Epithelial cell of proximal tubule (primary cell): ENCODE data around the gene CARD14. TPM values are rescaled to one million over a fixed set of nuclear protein-coding genes. Genes with fewer than 3 reads are reported as not detected.

Source experiments
- DNase-seq: peaks from one replicate; pipeline ENCODE4 v3.0.0-alpha.2; 2011; ENCODE audit warnings: low read depth
- H3K4me3 ChIP-seq: 2 replicates; pipeline ENCODE4 v1.5.1; 2011; ENCODE audit warnings: low read depth, mild to moderate bottlenecking, low read length
- CTCF ChIP-seq: conservative IDR thresholded peaks from 2 replicates; pipeline ENCODE4 v1.5.1; 2012; ENCODE audit warnings: low read depth, mild to moderate bottlenecking, low read length
- total RNA-seq: library from RNA; depleted of rRNA; stranded (reverse); fragments of >200 nt; gene quantifications from 2 replicates; pipeline ENCODE4 v1.2.3, GENCODE V29; 2015

CARD14 gene
- total RNA-seq, 1 donor from 2014 or later: 0.06 TPM

- no peak for DNase-seq
- TF ChIP-seq CTCF: no peak
- no peak overlapping the region for H3K4me3 ChIP-seq
Measured at GRCh38 chr17:80210348-80211108, 40.7 kb downstream of the CARD14 start.

- H3K4me3 ChIP-seq: no peak overlapping the region
- no peak for DNase-seq
- TF ChIP-seq CTCF: no peak
Measured at GRCh38 chr17:80212109-80212508, 42.3 kb downstream of the CARD14 start.

GRCh38 chr17:80212511-80212910 is 42.7 kb downstream of the CARD14 start:
- no peak for DNase-seq
- H3K4me3 ChIP-seq: no peak overlapping the region
- TF ChIP-seq CTCF: no peak

GRCh38 chr17:80212962-80213642 is 43.3 kb downstream of the CARD14 start:
- no peak for TF ChIP-seq CTCF
- DNase-seq: no peak
- H3K4me3 ChIP-seq: no peak overlapping the region

- no peak overlapping the region for H3K4me3 ChIP-seq
- DNase-seq: no peak
- no peak for TF ChIP-seq CTCF
Measured at GRCh38 chr17:80213643-80213975, 43.8 kb downstream of the CARD14 start.

- TF ChIP-seq CTCF: no peak
- H3K4me3 ChIP-seq: no peak overlapping the region
- no peak for DNase-seq
Measured at GRCh38 chr17:80214012-80214877, 44.4 kb downstream of the CARD14 start.
